K562 (cell line): Measurements from ENCODE around the gene CDK11A. TPM values are rescaled to one million over a fixed set of nuclear protein-coding genes. Genes with fewer than 3 reads are reported as not detected.
A peak's percentile ranks its signal among the peaks of the same experiment; 100 is the strongest.

Source experiments
- ATAC-seq: fragments of 200-7000 bp; cut with Tn5 transposase; 3 replicates; pipeline ENCODE4 v1.9.1; 2020; ENCODE audit warnings: moderate library complexity
- BruUV-seq: library from RNA; stranded (reverse); fragments of 400-500 nt; replicated peaks from 2 replicates; lab custom pipeline; 2021; lab: Mats Ljungman, UMichigan
- CTCF ChIA-PET: fragments of 300-600 bp; formaldehyde crosslinking; extraction: SDS; loops from one replicate; lab custom pipeline; 2021; ENCODE audit warnings: low intra/inter-chr PET ratio; lab: Yijun Ruan, JAX
- POLR2A ChIA-PET: fragments of 300-600, 350-650 bp; sonication (Branson Sonifier 250); formaldehyde crosslinking; extraction: SDS; loops from one replicate; lab custom pipeline; 2021; ENCODE audit warnings: antibody characterized with exemption, inconsistent platforms; lab: Yijun Ruan, JAX
- DNase-seq, 4 experiments: peaks; one replicate each; pipeline versions ENCODE4 v3.0.0 to v3.0.0-alpha.2; 2011 to 2018; ENCODE audit warnings: low spot score in 3 of 4, mixed read lengths in 3 of 4; ENCODE audit errors: extremely low read depth in 1 of 4
- FAIRE-seq: peaks from 2 replicates; lab custom pipeline; 2011; peaks lifted over from hg19 to GRCh38; lab: Jason Lieb, UNC
- H2AFZ ChIP-seq: 2 replicates; pipeline ENCODE4 v1.6.0; 2011; ENCODE audit warnings: low read depth, low read length, control low read depth, inconsistent platforms
- H3K27ac ChIP-seq: fragments of 200-600 bp; 3 replicates; pipeline ENCODE4 v1.8.0; 2011; ENCODE audit warnings: low read depth, mild to moderate bottlenecking, control low read depth, inconsistent platforms, low read length, moderate library complexity, mixed read lengths; ENCODE audit errors: extremely low read depth
- H3K27me3 ChIP-seq, 2 experiments: fragments of 300-600 bp in 1 of 2; 2 replicates in 1 of 2; 3 replicates in 1 of 2; pipeline versions ENCODE4 v1.6.0 to v1.8.0; 2011; ENCODE audit warnings: inconsistent platforms in 2 of 2, low read length in 2 of 2, mild to moderate bottlenecking in 1 of 2, mixed read lengths in 1 of 2, moderate library complexity in 1 of 2; ENCODE audit not compliant: control insufficient read depth in 2 of 2, insufficient read depth in 2 of 2
- H3K36me3 ChIP-seq: fragments of 300-600 bp; 3 replicates; pipeline ENCODE4 v1.8.0; 2011; ENCODE audit warnings: mild to moderate bottlenecking, low read length, inconsistent platforms; ENCODE audit not compliant: control insufficient read depth, insufficient read depth
- H3K4me1 ChIP-seq, 2 experiments: fragments of 200-600 bp in 1 of 2; replicated peaks in 1 of 2; 2 replicates in 1 of 2; 3 replicates in 1 of 2; pipeline versions ENCODE4 v1.5.1 to v1.8.0; 2011; ENCODE audit warnings: inconsistent platforms in 2 of 2, low read length in 2 of 2, mild to moderate bottlenecking in 1 of 2, mixed read lengths in 1 of 2, moderate library complexity in 1 of 2; ENCODE audit not compliant: control insufficient read depth in 2 of 2, insufficient read depth in 2 of 2
- H3K4me2 ChIP-seq: 2 replicates; pipeline ENCODE4 v1.6.1; 2011; ENCODE audit warnings: low read length, control low read depth, inconsistent platforms, mixed read lengths; ENCODE audit not compliant: insufficient read depth
- H3K4me3 ChIP-seq: fragments of 200-600 bp; sonication (generic), shearing (Covaris generic); 2 replicates; pipeline ENCODE4 v1.5.1; 2016; ENCODE audit warnings: control low read depth, inconsistent platforms
- H3K79me2 ChIP-seq: fragments of 200-600 bp; 3 replicates; pipeline ENCODE4 v1.8.0; 2011; ENCODE audit warnings: low read length, inconsistent platforms; ENCODE audit not compliant: control insufficient read depth, insufficient read depth
- H3K9ac ChIP-seq, 2 experiments: 2 replicates each; pipeline versions ENCODE4 v1.6.0 to v1.6.1; 2011; ENCODE audit warnings: low read depth in 2 of 2, low read length in 2 of 2, control low read depth in 1 of 2, inconsistent platforms in 1 of 2, mild to moderate bottlenecking in 1 of 2, mixed read lengths in 1 of 2; ENCODE audit not compliant: insufficient read depth in 1 of 2
- H3K9me1 ChIP-seq: one replicate; pipeline ENCODE4 v1.6.0; 2011; ENCODE audit warnings: inconsistent platforms, mild to moderate bottlenecking, low read length, moderate library complexity; ENCODE audit not compliant: control insufficient read depth, insufficient read depth
- H3K9me3 ChIP-seq: replicated peaks from 2 replicates; pipeline ENCODE4 v1.5.1; 2011; ENCODE audit warnings: low read depth, low read length, inconsistent platforms; ENCODE audit not compliant: control insufficient read depth, insufficient read depth
- H4K20me1 ChIP-seq: replicated peaks from 2 replicates; pipeline ENCODE4 v1.6.1; 2011; ENCODE audit warnings: low read length, inconsistent platforms, mixed read lengths; ENCODE audit not compliant: control insufficient read depth, insufficient read depth
- POLR2G ChIP-seq: fragments of 200-400 bp; formaldehyde crosslinking; IDR thresholded peaks from 2 replicates; pipeline ENCODE4 v1.6.1; 2017; ENCODE audit warnings: low read depth, mild to moderate bottlenecking, antibody characterized with exemption, low read length, moderate library complexity
- RBFOX2 ChIP-seq: fragments of 200-400 bp; formaldehyde crosslinking; IDR thresholded peaks from 2 replicates; pipeline ENCODE4 v1.6.1; 2017; ENCODE audit warnings: low read depth, mild to moderate bottlenecking, low read length, moderate library complexity
- ZNF507 ChIP-seq: conservative IDR thresholded peaks from 2 replicates; pipeline ENCODE4 v1.6.1; 2017; ENCODE audit warnings: missing genetic modification characterization, missing compliant biosample characterization
- WGBS: fragments of 100-300 bp; shearing (Covaris generic); methylation state at CpG from one replicate; pipeline ENCODE4 v1.1.6; 2016; ENCODE audit warnings: low coverage, mixed read lengths; ENCODE audit not compliant: insufficient coverage; ENCODE audit errors: missing lambda C conversion rate; 5-methylcytosine and 5-hydroxymethylcytosine counted together
- in situ Hi-C: fragments of 300-500 bp; cut with MboI; formaldehyde crosslinking; loops from 4 replicates; pipeline ENCODE4 v1.15.0; 2018; ENCODE audit warnings: inconsistent platforms, mixed read lengths
- intact Hi-C: fragments of 100-400 bp; cut with micrococcal nuclease; formaldehyde crosslinking; loops from 2 replicates; pipeline ENCODE4 v1.14.2; 2022
- polyA plus RNA-seq, 8 experiments: library from polyadenylated mRNA; depleted of rRNA in 4 of 8; stranded (reverse) in 5 of 8; unstranded in 3 of 8; fragments of >200 nt; fragmentation: Nextera tagmentation in 2 of 8; fragmentation: Illumina TruSeq in 1 of 8; extraction: Ambion mirVana in 2 of 8; extraction: Trizol in 1 of 8; gene quantifications; 2 replicates each; pipeline versions ENCODE4 v1.2.1 to v1.2.3, GENCODE V29; 2011 to 2014; ENCODE audit warnings: inconsistent platforms in 1 of 8, missing spikeins in 1 of 8
- total RNA-seq, 7 experiments: library from RNA; depleted of rRNA in 6 of 7; stranded (reverse); fragments of >200 nt in 6 of 7; fragmentation: Illumina TruSeq in 2 of 7; extraction: Trizol in 2 of 7; gene quantifications; 2 replicates each; pipeline versions ENCODE4 v1.2.1 to v1.2.3, GENCODE V29; 2011 to 2021; ENCODE audit warnings: low replicate concordance in 1 of 7

Gene CDK11A
- total and polyA plus RNA-seq, 9 of the 15 experiments (the other 6 are each of a cell fraction or from before 2014, with no cell fraction given): 4.5 to 71.0 (median 43.9) TPM

DNA sequence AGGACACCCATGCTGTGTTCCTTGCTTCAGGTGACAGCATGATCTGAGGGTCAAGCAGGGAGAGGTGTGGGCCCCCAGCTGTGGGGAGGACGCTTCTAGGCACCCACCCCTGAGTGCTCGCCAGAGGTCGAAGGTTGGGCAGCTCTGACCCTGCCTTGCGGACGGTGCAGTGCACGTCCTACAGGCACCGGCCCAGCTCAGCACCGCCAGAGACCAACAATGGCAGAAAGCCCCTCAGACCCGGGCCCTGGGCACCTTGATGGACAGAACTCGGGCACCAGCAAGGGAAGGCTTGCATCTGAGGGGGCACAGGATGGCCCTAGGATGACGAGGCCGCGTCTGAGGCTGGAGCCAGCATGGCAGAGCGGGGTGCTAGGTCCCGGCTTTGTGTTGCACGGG is 29.4 kb upstream of the CDK11A start:
- in situ Hi-C loops (no loop called here), intact Hi-C loops (no loop called here)
- DNase-seq (no peak), FAIRE-seq (no peak), ATAC-seq (no peak)
- Histone ChIP-seq H3K9ac (no peak overlapping the region), H3K9me1 (peaks cover 3% of the 10 kb centered on the region), H3K4me1 (peaks cover 10 to 48% of the 10 kb centered on the region in 2 experiments; a peak in 4 of 5 replicates), H3K79me2 (peaks cover 16% of the 10 kb centered on the region), H3K4me3 (no peak overlapping the region), H2AFZ (no peak overlapping the region), H3K36me3 (peaks cover 66% of the 10 kb centered on the region), H3K4me2 (no peak overlapping the region), H4K20me1 (no peaks in the 10 kb centered on the region), H3K9me3 (no peaks in the 10 kb centered on the region), H3K27ac (no peak overlapping the region; the same call in 2 of the 3 replicates), H3K27me3 (no peaks in the 10 kb centered on the region)
- TF ChIP-seq POLR2G (peak; percentile 39; the same call in 1 of the 2 replicates), ZNF507 (tag) (no peak), RBFOX2 (peak; percentile 31; the same call in 1 of the 2 replicates)
- no TSS peak for BruUV-seq
- ChIA-PET POLR2A (no interaction called here), CTCF (no interaction called here)
- 95% methylated on average over 16 of the region's 16 CpGs for WGBS
